ENCODE measurements around the gene PURB. TPM values are rescaled to one million over a fixed set of nuclear protein-coding genes. Genes with fewer than 3 reads are reported as not detected.

Gene PURB
- total and polyA plus RNA-seq, 2 experiments from 2014 or later = 3.1 to 27.1 TPM

DNA sequence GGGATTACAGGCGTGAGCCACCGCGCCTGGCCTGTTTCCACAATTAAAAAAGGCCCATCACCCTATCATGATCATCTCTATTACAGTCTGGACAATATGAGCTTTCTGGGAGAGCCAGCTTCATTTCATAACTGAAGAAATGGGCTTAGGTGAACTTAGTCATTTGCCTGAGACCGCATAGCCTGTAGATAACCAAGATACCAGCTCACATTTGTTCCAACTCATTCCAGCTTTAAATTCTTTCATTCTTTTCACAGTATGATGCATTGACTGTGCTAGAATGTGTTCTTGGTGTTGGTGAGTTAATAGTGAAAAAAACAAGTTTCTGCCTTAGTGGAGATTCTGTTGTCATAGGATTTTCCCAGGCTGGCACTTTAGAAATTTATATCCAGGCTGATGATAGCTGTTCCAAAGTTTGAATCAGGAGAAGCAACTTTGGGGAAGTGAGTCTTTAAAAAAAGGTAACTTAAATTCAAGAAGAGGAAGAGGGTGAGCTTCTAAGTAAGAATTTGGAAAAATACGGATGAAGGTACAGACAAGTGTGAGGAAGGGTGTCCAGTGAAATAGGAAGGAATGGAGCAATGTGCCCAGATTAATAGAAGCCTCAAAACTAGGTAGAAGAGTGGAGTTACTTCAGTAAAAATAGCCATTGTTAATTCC lies 35.3 kb downstream of the PURB start:
- ATAC-seq = no peak
- peaks cover 31% of the 10 kb centered on the region for H3K79me2 ChIP-seq (replicated peaks; ENCODE audit: insufficient read depth)
- H4K20me1 ChIP-seq (replicated peaks; ENCODE audit: insufficient read depth) = peaks cover 14% of the 10 kb centered on the region; the same call in 1 of the 2 replicates
- H3K27ac ChIP-seq (ENCODE audit: low read depth) = no peak overlapping the region
- H3K4me3 ChIP-seq = no peak overlapping the region
- H3F3A ChIP-seq (replicated peaks; ENCODE audit: low read depth) = peaks cover 11% of the 10 kb centered on the region
- no peaks in the 10 kb centered on the region; the same call in 2 of the 3 replicates for H3K36me3 Mint-ChIP-seq (ENCODE audit: low read depth)
- H3K9me2 ChIP-seq (ENCODE audit: insufficient read depth) = no peaks in the 10 kb centered on the region
- peak overlapping the region; percentile 95 for H3K4me3 Mint-ChIP-seq
- H3K27ac Mint-ChIP-seq = no peak overlapping the region
- DNase-seq (ENCODE audit: low spot score) = no peak
- H3K27me3 ChIP-seq (ENCODE audit: insufficient read depth) = no peaks in the 10 kb centered on the region
- H3K36me3 ChIP-seq (ENCODE audit: insufficient read depth) = no peaks in the 10 kb centered on the region
- no peak for TF ChIP-seq REST (IDR thresholded peaks at IDR 0.05; ENCODE audit: unreplicated experiment)
- no peak for TF ChIP-seq STAT1 (IDR thresholded peaks at IDR 0.05; ENCODE audit: unreplicated experiment)
- no peak for TF ChIP-seq POLR2AphosphoS5 (IDR thresholded peaks at IDR 0.05; ENCODE audit: low read depth)
- TF ChIP-seq EZH2 (IDR thresholded peaks at IDR 0.05; ENCODE audit: low read depth, unreplicated experiment) = no peak
- no peak for TF ChIP-seq ETS1 (IDR thresholded peaks at IDR 0.05)
- TF ChIP-seq EZH2phosphoT487 (IDR thresholded peaks at IDR 0.05; ENCODE audit: unreplicated experiment) = no peak
- no peak for TF ChIP-seq CREB1 (CRISPR knock-in tag; IDR thresholded peaks at IDR 0.05; ENCODE audit: low read depth)
- no peak for TF ChIP-seq JUNB (IDR thresholded peaks at IDR 0.05; ENCODE audit: unreplicated experiment)
- H3K4me2 ChIP-seq = no peak overlapping the region
- peaks cover 10% of the 10 kb centered on the region; the same call in 1 of the 2 replicates for H3K4me1 ChIP-seq (ENCODE audit: insufficient read depth)
- no peaks in the 10 kb centered on the region; the same call in 1 of the 3 replicates for H3K9me3 Mint-ChIP-seq
- peaks cover 6% of the 10 kb centered on the region for H3K27me3 Mint-ChIP-seq (ENCODE audit: insufficient read depth, low read depth, poor library complexity)
- H2AFZ ChIP-seq = no peak overlapping the region
- H3K4me1 Mint-ChIP-seq = peaks cover 13% of the 10 kb centered on the region

DNA sequence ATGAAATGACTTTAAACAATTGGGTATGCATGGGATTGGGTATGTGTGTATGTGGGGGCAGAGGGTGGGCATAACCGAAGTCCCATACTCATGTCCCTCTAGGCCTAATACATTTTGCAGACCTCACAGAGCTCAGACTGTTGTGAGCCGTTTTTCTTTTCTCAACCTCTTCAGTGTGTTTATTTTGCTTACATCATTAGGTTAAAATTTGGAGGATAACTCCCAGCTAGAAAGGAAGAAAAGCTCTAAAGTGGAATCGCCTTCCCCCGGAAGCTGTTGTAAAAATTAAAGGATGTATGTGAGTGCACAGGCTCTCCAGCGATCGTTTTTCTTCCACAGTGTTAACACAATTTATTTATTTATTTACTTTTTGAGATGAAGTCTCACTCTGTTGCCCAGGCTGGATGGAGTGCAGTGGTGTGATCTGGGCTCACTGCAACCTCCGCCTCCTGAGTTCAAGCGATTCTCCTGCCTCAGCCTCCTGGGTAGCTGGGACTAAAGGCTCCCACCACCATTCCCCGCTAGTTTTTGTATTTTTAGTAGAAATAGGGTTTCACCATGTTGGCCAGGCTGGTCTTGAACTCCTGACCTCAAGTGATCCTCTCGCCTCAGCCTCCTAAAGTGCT lies 36.0 kb downstream of the PURB start:
- H3K9me2 ChIP-seq (ENCODE audit: insufficient read depth) = no peaks in the 10 kb centered on the region
- peak overlapping the region; percentile 83 for H3K4me2 ChIP-seq
- H3K79me2 ChIP-seq (replicated peaks; ENCODE audit: insufficient read depth) = peaks cover 38% of the 10 kb centered on the region
- Mint-ChIP-seq H3K27ac (peak overlapping the region; percentile 100), H3K27me3 (ENCODE audit: insufficient read depth, low read depth, poor library complexity) (peaks cover 6% of the 10 kb centered on the region), H3K4me3 (peak overlapping the region; percentile 95), H3K36me3 (ENCODE audit: low read depth) (no peaks in the 10 kb centered on the region; the same call in 2 of the 3 replicates), H3K9me3 (no peaks in the 10 kb centered on the region; the same call in 1 of the 3 replicates), H3K4me1 (peaks cover 13% of the 10 kb centered on the region)
- H4K20me1 ChIP-seq (replicated peaks; ENCODE audit: insufficient read depth) = peaks cover 17% of the 10 kb centered on the region
- H2AFZ ChIP-seq = no peak overlapping the region
- H3K36me3 ChIP-seq (ENCODE audit: insufficient read depth) = no peaks in the 10 kb centered on the region
- H3K27me3 ChIP-seq (ENCODE audit: insufficient read depth) = no peaks in the 10 kb centered on the region
- H3K4me3 ChIP-seq = peak overlapping the region; percentile 66
- H3K4me1 ChIP-seq (ENCODE audit: insufficient read depth) = peaks cover 10% of the 10 kb centered on the region; the same call in 1 of the 2 replicates
- DNase-seq (ENCODE audit: low spot score) (no peak), ATAC-seq (no peak)
- H3K27ac ChIP-seq (ENCODE audit: low read depth) = peak overlapping the region; percentile 97
- H3F3A ChIP-seq (replicated peaks; ENCODE audit: low read depth) = peaks cover 11% of the 10 kb centered on the region
- TF ChIP-seq REST (IDR thresholded peaks at IDR 0.05; ENCODE audit: unreplicated experiment) (no peak), ETS1 (IDR thresholded peaks at IDR 0.05) (no peak)

Data from GM23338 (cell line).